GM19043 (cell line): ENCODE results near the gene MAD1L1.

Experiments
- ATAC-seq: cut with Tn5 transposase; IDR thresholded peaks from one replicate; pipeline ENCODE4 v1.9.1; 2021; ENCODE audit warnings: low read depth; ENCODE audit not compliant: unreplicated experiment

MAD1L1 gene

GRCh38 chr7:2122651-2123050 lies 110.1 kb downstream of the MAD1L1 start:
- ATAC-seq, result no peak

DNA sequence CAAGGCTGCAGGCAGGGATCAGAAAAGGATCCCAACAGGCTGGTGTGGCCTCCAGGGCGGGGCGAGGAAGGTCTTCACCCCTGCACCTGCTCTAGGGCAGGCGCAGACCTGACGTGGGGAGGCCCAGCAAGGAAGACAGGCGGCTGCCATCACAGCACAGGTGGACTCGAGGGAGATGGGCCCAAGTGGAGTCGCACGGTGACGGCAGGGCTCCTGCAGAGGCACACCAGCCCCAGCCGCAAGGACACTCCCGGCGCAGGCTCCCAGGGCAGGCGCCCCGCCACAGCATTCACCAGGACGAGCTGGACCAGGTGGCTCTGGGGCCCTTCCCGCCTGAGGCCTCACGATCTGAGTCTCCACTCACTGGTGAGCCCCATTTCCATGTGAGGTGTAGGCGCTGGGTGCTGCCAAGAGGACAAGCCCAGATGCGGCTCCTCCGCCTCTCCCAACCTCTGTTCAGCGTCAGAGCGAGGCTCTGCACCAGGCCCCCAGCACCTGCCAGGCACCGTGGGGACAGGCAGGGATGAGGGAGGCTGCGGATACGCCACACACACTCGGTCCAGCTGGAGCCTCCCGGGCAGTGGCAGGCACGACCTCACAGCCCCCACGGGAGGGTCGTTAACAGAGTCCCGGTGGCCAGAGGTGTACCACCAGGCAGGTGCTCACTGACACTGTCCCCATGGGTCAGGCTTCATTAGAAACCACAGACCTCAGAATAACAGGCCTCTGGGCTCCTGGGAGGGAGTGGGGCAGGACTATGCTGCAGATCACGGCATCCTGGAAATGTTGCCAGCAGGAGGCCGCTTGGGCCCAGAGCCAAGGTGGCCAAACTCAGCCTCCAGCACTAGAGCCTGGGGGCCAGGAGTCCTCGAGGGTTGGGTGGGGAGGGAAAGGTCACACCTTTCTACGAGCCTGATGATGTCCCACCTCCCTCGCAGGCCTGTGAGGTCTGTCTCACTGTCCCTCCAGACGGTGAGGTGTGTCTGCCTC lies 111.6 kb downstream of the MAD1L1 start:
- no peak for ATAC-seq

DNA sequence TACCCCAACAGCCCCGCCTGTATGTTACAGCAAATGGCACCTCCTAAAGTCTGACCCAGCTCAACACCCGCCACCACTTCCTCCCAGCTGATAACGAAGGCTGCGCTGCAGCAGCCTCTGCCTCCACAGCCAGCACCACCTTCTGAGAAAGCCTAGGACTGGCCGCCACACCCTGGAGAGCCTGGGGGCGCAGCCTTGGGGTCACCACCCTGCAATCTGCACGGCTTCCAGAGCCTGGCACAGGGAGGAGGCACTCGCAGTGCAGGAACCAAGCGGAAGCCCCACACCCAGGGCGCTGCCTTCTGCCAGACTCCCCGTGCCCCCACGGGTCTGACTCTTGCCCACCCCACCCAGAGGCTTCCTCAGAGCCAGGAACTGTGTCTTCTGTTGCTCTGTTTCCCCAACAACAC lies 112.5 kb downstream of the MAD1L1 start:
- no peak for ATAC-seq

GRCh38 chr7:2118630-2119190 lies 114.0 kb downstream of the MAD1L1 start:
- ATAC-seq, result no peak

- ATAC-seq, result no peak
These were observed 114.7 kb downstream of the MAD1L1 start for GRCh38 chr7:2118056-2118455.

- no peak for ATAC-seq
These were observed 115.1 kb downstream of the MAD1L1 start for GRCh38 chr7:2117646-2118045.

DNA sequence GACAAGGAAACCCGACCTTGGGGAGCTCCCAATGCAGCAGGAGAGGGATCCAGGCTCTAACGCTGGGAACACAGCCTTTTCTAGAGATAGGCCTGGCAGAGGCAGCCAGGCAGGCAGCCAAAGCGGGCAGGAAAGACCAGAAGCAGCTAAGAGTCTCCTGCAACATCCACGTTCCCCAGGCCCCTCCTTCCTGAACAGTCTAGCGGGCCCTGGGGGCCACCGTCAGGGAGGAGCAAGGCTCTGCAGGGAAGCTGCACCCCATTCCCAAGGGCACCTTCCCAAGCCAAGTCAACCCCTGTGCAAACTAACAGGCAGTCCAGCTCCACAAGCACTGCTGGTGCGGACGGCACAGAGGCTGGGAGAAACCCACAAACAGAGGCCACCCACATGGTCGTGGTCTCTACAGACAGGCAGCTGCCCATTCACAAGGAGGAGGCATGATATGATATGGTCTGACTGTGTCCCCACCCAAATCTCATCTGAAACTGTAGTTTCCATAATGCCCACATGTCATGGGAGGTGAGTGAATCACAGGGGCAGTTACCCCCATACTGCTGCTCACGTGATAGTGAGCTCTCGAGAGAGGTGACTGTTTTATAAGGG lies 115.7 kb downstream of the MAD1L1 start:
- ATAC-seq, result no peak

DNA sequence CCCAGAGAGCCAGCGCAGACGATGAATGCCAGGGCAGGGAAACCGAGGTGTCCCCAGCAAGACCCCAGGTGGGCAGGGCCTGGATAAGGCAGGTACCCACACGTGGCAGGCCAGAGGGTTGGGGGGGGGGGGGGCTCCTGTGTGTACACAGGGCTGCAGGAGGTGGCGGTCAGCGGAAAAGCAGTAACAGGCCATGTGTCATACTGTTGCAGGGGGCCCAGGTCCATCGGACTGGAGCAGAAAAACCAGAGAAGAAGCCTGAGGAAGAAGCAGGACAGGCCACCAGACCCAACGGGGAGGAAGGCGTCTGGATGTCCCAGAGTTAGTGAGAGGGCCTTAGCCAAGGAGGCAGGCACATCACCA lies 116.3 kb downstream of the MAD1L1 start:
- no peak for ATAC-seq

DNA sequence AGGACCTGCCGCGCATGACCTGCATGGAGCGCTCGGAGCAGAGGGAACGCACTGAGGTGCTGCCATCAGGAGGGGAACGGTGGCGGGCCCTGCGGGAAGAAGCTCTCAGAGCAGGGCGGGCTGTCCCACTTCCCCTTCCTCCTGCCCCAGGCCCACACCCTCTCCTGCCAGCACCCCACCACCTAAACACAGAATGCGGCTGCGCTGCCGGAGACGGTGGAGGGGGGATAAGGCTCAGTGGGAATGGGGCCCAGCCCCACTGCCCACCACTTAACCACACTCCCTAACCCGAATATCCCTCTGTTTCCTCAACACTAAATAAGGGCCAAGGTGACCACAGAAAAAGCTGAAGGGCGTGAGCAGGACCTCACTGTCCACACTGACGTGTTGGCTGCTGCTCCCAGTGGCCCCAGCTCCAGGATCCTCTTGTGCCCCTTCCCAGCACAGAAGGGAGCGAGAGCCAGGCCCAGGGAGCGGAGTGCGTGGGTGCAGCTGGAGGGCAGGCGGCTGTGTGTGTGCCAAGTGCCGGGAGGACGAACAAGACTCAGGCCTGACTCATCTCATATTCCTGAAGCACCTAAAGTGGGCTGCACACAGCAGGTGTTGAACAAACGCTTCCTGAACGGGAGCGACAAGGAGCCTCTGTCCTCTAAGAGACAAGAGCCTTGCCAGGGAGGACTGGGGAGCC lies 116.8 kb downstream of the MAD1L1 start:
- ATAC-seq, result no peak

DNA sequence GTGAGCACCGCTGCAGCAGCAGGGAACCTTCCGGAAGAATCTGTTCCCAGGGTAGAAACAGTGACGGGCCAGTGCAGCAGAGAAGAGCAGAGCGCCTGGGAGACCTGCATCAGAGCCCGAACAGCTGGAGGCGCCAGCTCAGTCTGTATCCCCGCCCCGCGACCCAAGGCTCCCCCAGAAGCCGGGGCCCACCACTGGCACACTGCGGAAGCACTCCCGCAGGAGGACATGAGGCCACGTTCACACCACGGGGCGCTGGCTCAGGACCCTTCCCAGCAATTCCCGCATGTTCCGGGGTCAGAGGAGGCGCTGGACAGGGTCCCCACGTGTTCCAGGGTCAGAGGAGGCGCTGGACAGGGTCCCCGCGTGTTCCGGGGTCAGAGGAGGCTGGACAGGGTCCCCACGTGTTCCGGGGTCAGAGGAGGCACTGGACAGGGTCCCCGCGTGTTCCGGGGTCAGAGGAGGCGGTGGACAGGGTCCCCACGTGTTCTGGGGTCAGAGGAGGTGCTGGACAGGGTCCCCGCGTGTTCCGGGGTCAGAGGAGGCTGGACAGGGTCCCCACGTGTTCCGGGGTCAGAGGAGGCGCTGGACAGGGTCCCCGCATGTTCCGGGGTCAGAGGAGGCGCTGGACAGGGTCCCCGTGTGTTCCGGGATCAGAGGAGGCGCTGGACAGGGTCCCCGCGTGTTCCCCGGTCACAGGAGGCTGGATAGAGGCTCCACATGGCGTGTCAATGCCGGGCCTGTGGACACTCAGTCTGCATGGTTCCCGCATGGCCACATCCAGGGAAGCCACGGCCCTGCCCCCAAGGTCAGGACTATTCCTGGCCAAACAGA lies 117.6 kb downstream of the MAD1L1 start:
- ATAC-seq, result no peak

- no peak for ATAC-seq
These were observed 118.7 kb downstream of the MAD1L1 start for GRCh38 chr7:2114052-2114451.

- ATAC-seq, result no peak
These were observed 120.2 kb downstream of the MAD1L1 start for GRCh38 chr7:2112261-2113198.

DNA sequence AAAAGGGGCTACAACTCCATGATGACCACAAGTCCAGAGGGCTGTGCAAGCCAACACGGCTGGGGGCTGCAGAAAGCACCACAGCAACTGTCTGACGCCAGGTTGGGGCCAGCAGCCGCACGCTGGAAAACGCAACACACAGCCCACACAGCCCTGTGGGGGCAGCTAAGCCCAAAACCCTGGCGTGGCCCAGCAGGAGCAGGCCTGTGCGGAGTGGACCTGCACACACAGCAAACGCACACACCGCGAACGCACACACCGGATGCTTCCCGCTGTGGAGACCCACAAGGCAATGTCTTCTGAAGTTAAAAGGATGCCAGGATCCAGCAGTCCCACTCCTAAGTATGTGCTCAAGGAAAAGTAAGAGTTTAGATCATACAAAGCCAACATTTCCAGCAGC lies 121.2 kb downstream of the MAD1L1 start:
- no peak for ATAC-seq

DNA sequence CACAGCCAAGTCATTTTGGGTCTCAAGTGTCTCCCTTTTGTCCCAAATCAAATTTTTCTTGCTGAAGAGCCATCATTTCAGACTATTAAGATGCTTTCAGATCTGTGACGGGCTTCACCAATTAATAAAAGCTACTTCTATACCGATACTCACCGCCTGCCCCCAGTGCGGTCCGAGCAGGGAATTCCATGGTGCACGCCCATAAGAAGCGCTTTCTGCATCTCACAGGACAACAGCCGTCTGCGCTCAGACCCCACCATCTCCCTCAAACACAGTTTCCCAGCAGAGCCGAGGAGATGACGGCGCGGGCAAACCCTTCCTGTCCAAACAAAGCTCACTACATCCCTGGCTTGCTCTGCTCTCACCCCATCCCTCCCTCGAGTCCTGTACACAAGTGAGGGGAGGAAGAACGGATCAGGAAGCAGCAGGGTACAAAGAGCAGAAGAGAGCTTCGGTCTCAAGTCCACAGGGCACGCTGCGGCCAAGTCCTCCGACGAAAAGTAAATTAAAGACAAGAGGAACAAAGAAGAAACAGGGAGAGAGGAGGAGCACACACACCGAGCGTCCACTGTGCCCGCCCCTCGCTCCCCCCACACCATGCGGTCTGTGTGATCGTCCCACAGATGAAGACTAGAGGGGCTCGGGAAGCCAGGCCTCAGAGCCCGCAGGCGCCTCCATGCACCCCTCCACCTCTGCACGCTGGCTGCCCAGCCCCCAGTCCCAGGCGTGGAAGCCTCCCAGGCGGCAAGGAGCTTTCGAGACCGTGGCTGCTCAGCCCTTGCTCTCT lies 121.9 kb downstream of the MAD1L1 start:
- no peak for ATAC-seq

DNA sequence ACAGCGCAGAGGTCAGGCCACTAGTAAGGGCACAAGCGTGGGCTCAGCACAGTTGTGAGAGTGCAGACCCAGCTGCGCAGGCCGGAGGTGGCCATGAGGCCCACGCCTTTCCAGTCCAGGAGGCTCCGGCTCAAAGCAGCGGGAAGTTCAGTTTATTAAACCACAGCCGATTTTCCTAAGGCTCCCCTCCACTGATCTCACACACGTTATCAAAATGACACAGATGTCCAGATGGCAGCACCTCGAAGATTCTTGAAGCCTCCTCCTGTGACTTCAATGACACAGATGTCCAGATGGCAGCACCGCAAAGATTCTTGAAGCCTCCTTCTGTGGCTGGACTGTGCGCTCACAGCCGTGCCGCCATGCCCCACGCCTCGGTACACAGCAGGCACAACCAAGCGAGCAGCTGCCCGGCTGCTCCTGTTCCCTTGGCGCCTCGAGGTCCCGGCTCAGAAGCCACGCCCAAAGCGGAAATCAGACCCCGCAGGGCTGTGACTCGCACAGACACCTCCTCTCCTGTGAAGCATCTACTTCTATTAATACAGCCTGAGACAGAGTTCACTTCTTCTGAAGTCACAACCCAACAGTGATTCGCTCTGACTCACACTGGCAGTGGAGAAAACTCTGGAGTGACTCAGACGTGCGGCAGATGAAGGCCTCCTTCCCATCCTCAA lies 122.7 kb downstream of the MAD1L1 start:
- no peak for ATAC-seq

- ATAC-seq, result no peak
These were observed 123.4 kb downstream of the MAD1L1 start for GRCh38 chr7:2109251-2109872.

- ATAC-seq, result no peak
These were observed 124.1 kb downstream of the MAD1L1 start for GRCh38 chr7:2108501-2109250.
